ENCODE data around the gene UPF3B.

The UPF3B gene

GRCh38 chrX:119791437-119792231, 61.1 kb downstream of the UPF3B start, which contains the start of gene RPL39:
TSS of gene RPL39 (minus strand) at chrX:119791630. CDS start at chrX:119791576, 54 bp downstream.
- H3K27me3 ChIP-seq (ENCODE audit: control insufficient read depth in 2 of 2, insufficient read depth in 2 of 2, low read length in 2 of 2): no peaks in the 10 kb centered on the region
- H3K27ac ChIP-seq (ENCODE audit: low read depth in 2 of 2, low read length in 2 of 2): peak within 1 kb of the TSS; percentile 91 to 92
- H3K9me3 ChIP-seq (ENCODE audit: control insufficient read depth in 2 of 2, low read length in 2 of 2): no peaks in the 10 kb centered on the region
- peak within 1 kb of the TSS; percentile 90 to 94 for H3K9ac ChIP-seq (ENCODE audit: low read depth in 1 of 2, low read length in 2 of 2)
- H3K4me1 ChIP-seq (ENCODE audit: control insufficient read depth in 2 of 2, insufficient read depth in 2 of 2, low read length in 2 of 2): peaks cover 12% of the 10 kb centered on the region in 2 donors
- peaks cover 5 to 9% of the 10 kb centered on the region in 2 donors for H3K36me3 ChIP-seq (ENCODE audit: control insufficient read depth in 2 of 2, insufficient read depth in 2 of 2, low read length in 2 of 2)
- peak within 1 kb of the TSS; percentile 74 to 85 for H3K4me3 ChIP-seq (ENCODE audit: low read length in 2 of 2)

GRCh38 chrX:119790977-119791436, 61.8 kb downstream of the UPF3B start:
- peak overlapping the region; percentile 74 to 85 for H3K4me3 ChIP-seq (ENCODE audit: low read length in 2 of 2)
- H3K36me3 ChIP-seq (ENCODE audit: control insufficient read depth in 2 of 2, insufficient read depth in 2 of 2, low read length in 2 of 2): peaks cover 5 to 9% of the 10 kb centered on the region in 2 donors
- peak overlapping the region; percentile 90 to 94 for H3K9ac ChIP-seq (ENCODE audit: low read depth in 1 of 2, low read length in 2 of 2)
- peaks cover 12% of the 10 kb centered on the region in 2 donors for H3K4me1 ChIP-seq (ENCODE audit: control insufficient read depth in 2 of 2, insufficient read depth in 2 of 2, low read length in 2 of 2)
- no peaks in the 10 kb centered on the region for H3K27me3 ChIP-seq (ENCODE audit: control insufficient read depth in 2 of 2, insufficient read depth in 2 of 2, low read length in 2 of 2)
- no peaks in the 10 kb centered on the region for H3K9me3 ChIP-seq (ENCODE audit: control insufficient read depth in 2 of 2, low read length in 2 of 2)
- H3K27ac ChIP-seq (ENCODE audit: low read depth in 2 of 2, low read length in 2 of 2): peak overlapping the region; percentile 91 to 92

GRCh38 chrX:119784747-119785446, 67.9 kb downstream of the UPF3B start:
- Histone ChIP-seq H3K36me3 (ENCODE audit: control insufficient read depth in 2 of 2, insufficient read depth in 2 of 2, low read length in 2 of 2) (peaks cover 9 to 12% of the 10 kb centered on the region in 2 donors), H3K4me3 (ENCODE audit: low read length in 2 of 2) (no peak overlapping the region), H3K4me1 (ENCODE audit: control insufficient read depth in 2 of 2, insufficient read depth in 2 of 2, low read length in 2 of 2) (peaks cover 8% of the 10 kb centered on the region in 2 donors), H3K9me3 (ENCODE audit: control insufficient read depth in 2 of 2, low read length in 2 of 2) (no peaks in the 10 kb centered on the region), H3K27me3 (ENCODE audit: control insufficient read depth in 2 of 2, insufficient read depth in 2 of 2, low read length in 2 of 2) (no peaks in the 10 kb centered on the region), H3K27ac (ENCODE audit: low read depth in 2 of 2, low read length in 2 of 2) (no peak overlapping the region), H3K9ac (ENCODE audit: low read depth in 1 of 2, low read length in 2 of 2) (no peak overlapping the region)

Measured in mucosa of rectum (tissue), 2 donors.